Gastrocnemius medialis (tissue), 4 donors: Measurements from ENCODE around the gene ATAT1.

Experiments used
- CTCF ChIP-seq, 5 experiments: fragments of 450-650 bp in 3 of 5; fragments of 200-600 bp in 2 of 5; sonication (generic) in 2 of 5; IDR thresholded peaks in 4 of 5; conservative IDR thresholded peaks in 1 of 5; 1 replicate in 4 of 5; 2 replicates in 1 of 5; pipeline ENCODE4 v1.5.1; 2016 to 2019; ENCODE audit warnings: antibody characterized with exemption in 5 of 5, mild to moderate bottlenecking in 3 of 5, moderate library complexity in 3 of 5
- POLR2A ChIP-seq, 2 donors: fragments of 450-650 bp; IDR thresholded peaks; one replicate each; pipeline ENCODE4 v1.6.1; 2017; ENCODE audit warnings: antibody characterized with exemption in 2 of 2, mild to moderate bottlenecking in 2 of 2, moderate library complexity in 2 of 2

GRCh38 chr6:30601436-30601814 is 25.2 kb upstream of the ATAT1 start:
- no peak for TF ChIP-seq CTCF (IDR thresholded peaks at IDR 0.05 in 4 of 5, conservative IDR thresholded peaks at IDR 0.05 in 1 of 5)
- no peak for TF ChIP-seq POLR2A (IDR thresholded peaks at IDR 0.05)
